Kidney (tissue), 14 donors: ENCODE measurements around the gene NOD2. TPM values are rescaled to one million over a fixed set of nuclear protein-coding genes. Genes with fewer than 3 reads are reported as not detected.

ENCODE experiments used
- DNase-seq, 5 donors: peaks; one replicate each; pipeline ENCODE4 v3.0.0-alpha.2; 2013 to 2020
- FAIRE-seq: peaks from 2 replicates; lab custom pipeline; 2012; peaks lifted over from hg19 to GRCh38; lab: Jason Lieb, UNC
- H3K27ac ChIP-seq, 2 donors: one replicate each; pipeline ENCODE4 v1.7.0; 2013; ENCODE audit warnings: low read depth in 2 of 2, low read length in 2 of 2, inconsistent platforms in 1 of 2
- H3K27me3 ChIP-seq: one replicate; pipeline ENCODE4 v1.7.1; 2013; ENCODE audit warnings: low read length, inconsistent platforms; ENCODE audit not compliant: control insufficient read depth, insufficient read depth
- H3K36me3 ChIP-seq, 3 donors: one replicate each; pipeline versions ENCODE4 v1.7.0 to v1.7.1; 2013; ENCODE audit warnings: low read length in 3 of 3, control low read depth in 1 of 3, inconsistent platforms in 1 of 3; ENCODE audit not compliant: insufficient read depth in 3 of 3, control insufficient read depth in 2 of 3
- H3K4me1 ChIP-seq, 3 donors: one replicate each; pipeline versions ENCODE4 v1.7.0 to v1.7.1; 2013; ENCODE audit warnings: low read length in 3 of 3, inconsistent platforms in 1 of 3, low read depth in 1 of 3; ENCODE audit not compliant: control insufficient read depth in 2 of 3, insufficient read depth in 2 of 3
- H3K4me3 ChIP-seq, 3 donors: one replicate each; pipeline versions ENCODE4 v1.7.0 to v1.8.1; 2013; ENCODE audit warnings: low read length in 3 of 3, control low read depth in 1 of 3, inconsistent platforms in 1 of 3
- H3K9ac ChIP-seq, 3 donors: one replicate each; pipeline versions ENCODE4 v1.7.0 to v1.7.1; 2013; ENCODE audit warnings: low read length in 3 of 3, control low read depth in 1 of 3, inconsistent platforms in 1 of 3
- H3K9me3 ChIP-seq, 3 donors: one replicate each; pipeline versions ENCODE4 v1.7.0 to v1.7.1; 2013; ENCODE audit warnings: low read length in 3 of 3, control low read depth in 1 of 3, inconsistent platforms in 1 of 3; ENCODE audit not compliant: control insufficient read depth in 2 of 3, insufficient read depth in 1 of 3
- intact Hi-C: fragments of 100-400 bp; cut with DNase I; formaldehyde crosslinking; loops from one replicate; pipeline ENCODE4 v1.11.1; 2022
- polyA plus RNA-seq: library from polyadenylated mRNA; stranded (reverse); fragments of 350-450 nt; fragmentation: Illumina TruSeq; extraction: RNeasy Lipid Tissue Mini Kit (QIAGEN cat#74804); gene quantifications from one replicate; pipeline ENCODE4 v1.2.3, GENCODE V29; 2014; ENCODE audit warnings: low read depth, low replicate concordance; ENCODE audit not compliant: insufficient read depth
- total RNA-seq: library from RNA; stranded (reverse); fragmentation: NEBNext Ultra II Directional; extraction: Animal tissue kit (Norgen Biotek cat#: 25700); gene quantifications from one replicate; pipeline ENCODE4 v1.2.1, GENCODE V29; 2021
- TF ChIP-seq, protein P1 (sequence below): IDR thresholded peaks from 3 replicates; pipeline ENCODE4 v1.5.1; 2012; ENCODE audit warnings: mild to moderate bottlenecking, moderate library complexity, borderline replicate concordance; ENCODE audit not compliant: insufficient read depth; ENCODE audit errors: extremely low read depth
- donor health status: control.
- donor health status: control.
- donor health status: control.
- donor health status: control.
- donor health status: control.
- donor health status: DM: yes; HTN: yes; CAD: no.
- donor health status: Normal renal cell carcinoma (clear cell type).

Gene NOD2
- total and polyA plus RNA-seq, 2 donors from 2014 or later = 0.22 to 3.6 TPM

DNA sequence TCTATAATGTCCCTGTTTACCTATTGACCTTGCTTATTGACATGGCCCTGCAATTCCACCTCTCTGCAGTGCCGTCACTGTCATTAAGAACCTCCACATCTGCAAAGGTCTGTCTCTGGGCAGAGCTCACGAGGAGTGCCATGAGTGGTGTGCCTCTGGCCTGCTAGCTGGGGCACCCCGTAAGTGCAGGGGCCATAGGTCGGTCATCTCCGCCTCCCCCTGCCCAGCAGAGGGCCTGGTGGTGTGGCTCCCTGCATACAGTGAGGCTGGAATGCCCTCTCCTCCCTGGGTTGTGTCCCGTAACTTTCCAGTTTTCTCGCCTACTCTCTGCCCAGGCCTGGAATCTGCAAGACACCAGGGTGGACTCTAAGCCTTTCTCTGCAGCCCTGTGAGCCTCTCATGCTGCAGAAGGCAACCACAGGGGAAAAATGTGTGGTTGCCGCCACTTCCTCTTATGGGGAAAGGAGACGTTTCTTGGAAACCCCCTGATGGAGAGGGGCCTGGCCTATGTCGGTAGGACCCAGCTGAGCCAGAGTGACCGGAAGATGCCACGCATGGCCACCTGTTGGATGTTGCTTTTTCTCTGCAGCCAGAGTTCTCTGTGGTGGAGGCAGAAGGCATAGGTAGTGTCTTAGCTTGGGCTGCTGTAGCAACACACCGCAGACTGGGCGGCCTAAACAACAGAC, 9.6 kb upstream of the NOD2 start:
- Histone ChIP-seq H3K9me3 (no peaks in the 10 kb centered on the region), H3K27ac (no peak overlapping the region), H3K27me3 (no peaks in the 10 kb centered on the region), H3K36me3 (no peaks in the 10 kb centered on the region), H3K9ac (no peak overlapping the region), H3K4me3 (no peak overlapping the region), H3K4me1 (no peaks in the 10 kb centered on the region)
- FAIRE-seq (no peak), DNase-seq (no peak)
- TF ChIP-seq, protein P1, sequence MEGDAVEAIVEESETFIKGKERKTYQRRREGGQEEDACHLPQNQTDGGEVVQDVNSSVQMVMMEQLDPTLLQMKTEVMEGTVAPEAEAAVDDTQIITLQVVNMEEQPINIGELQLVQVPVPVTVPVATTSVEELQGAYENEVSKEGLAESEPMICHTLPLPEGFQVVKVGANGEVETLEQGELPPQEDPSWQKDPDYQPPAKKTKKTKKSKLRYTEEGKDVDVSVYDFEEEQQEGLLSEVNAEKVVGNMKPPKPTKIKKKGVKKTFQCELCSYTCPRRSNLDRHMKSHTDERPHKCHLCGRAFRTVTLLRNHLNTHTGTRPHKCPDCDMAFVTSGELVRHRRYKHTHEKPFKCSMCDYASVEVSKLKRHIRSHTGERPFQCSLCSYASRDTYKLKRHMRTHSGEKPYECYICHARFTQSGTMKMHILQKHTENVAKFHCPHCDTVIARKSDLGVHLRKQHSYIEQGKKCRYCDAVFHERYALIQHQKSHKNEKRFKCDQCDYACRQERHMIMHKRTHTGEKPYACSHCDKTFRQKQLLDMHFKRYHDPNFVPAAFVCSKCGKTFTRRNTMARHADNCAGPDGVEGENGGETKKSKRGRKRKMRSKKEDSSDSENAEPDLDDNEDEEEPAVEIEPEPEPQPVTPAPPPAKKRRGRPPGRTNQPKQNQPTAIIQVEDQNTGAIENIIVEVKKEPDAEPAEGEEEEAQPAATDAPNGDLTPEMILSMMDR = no peak
- intact Hi-C loops = no loop called here

DNA sequence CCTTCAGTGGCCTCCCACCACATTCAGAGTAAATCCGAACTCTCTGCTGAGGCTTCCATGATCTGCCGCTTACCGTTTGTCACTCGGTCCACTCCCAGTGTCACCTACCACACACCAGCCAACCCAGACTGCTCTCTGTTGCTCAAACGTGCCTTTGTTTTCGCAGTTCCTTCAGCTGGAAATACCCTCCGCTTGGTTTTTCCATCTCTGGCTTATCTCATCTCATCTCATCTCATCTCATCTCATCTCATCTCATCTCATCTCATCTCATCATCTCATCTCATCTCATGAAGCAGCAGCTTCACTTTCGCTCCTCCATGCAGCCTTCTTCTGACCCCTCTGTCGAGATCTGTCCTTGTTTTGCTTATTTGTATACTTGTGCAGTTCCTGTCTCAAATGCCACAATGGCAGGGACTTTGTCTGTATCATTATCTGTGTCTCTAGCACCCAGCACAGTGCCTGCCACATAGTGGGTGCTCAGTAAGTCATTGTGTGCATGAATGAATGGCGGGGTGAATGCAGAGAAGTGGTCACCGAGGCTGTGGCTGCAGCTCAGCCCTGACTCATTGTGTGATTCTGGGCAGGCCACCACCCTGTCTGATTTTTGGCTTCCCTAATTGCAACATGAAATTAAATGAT, 8.5 kb upstream of the NOD2 start:
- H3K4me1 ChIP-seq = no peaks in the 10 kb centered on the region
- H3K36me3 ChIP-seq = no peaks in the 10 kb centered on the region
- intact Hi-C loops = no loop called here
- H3K9me3 ChIP-seq = no peaks in the 10 kb centered on the region
- no peak for FAIRE-seq
- no peak overlapping the region for H3K4me3 ChIP-seq
- no peak for DNase-seq
- no peaks in the 10 kb centered on the region for H3K27me3 ChIP-seq
- H3K27ac ChIP-seq = no peak overlapping the region
- no peak overlapping the region for H3K9ac ChIP-seq
- TF ChIP-seq, protein P1 = no peak

- Histone ChIP-seq H3K27ac (no peak overlapping the region), H3K27me3 (no peaks in the 10 kb centered on the region), H3K9ac (no peak overlapping the region), H3K4me1 (no peaks in the 10 kb centered on the region), H3K36me3 (no peaks in the 10 kb centered on the region), H3K4me3 (no peak overlapping the region), H3K9me3 (no peaks in the 10 kb centered on the region)
- no peak for FAIRE-seq
- TF ChIP-seq, protein P1 = no peak
- DNase-seq = no peak
- intact Hi-C loops = no loop called here
Measured at GRCh38 chr16:50685462-50686063, 7.8 kb upstream of the NOD2 start.
